ENCODE measurements around the gene SLC35F1. TPM values are rescaled to one million over a fixed set of nuclear protein-coding genes. Genes with fewer than 3 reads are reported as not detected.
A peak's percentile ranks its signal among the peaks of the same experiment; 100 is the strongest.
"Not testable (repeated sequence)": the region's sequence is repeated elsewhere in the genome, so short reads cannot be mapped to it uniquely, and the experiment has no call there.

The SLC35F1 gene
- total RNA-seq, 2 donors from 2014 or later, result 0.50 to 2.3 TPM

DNA sequence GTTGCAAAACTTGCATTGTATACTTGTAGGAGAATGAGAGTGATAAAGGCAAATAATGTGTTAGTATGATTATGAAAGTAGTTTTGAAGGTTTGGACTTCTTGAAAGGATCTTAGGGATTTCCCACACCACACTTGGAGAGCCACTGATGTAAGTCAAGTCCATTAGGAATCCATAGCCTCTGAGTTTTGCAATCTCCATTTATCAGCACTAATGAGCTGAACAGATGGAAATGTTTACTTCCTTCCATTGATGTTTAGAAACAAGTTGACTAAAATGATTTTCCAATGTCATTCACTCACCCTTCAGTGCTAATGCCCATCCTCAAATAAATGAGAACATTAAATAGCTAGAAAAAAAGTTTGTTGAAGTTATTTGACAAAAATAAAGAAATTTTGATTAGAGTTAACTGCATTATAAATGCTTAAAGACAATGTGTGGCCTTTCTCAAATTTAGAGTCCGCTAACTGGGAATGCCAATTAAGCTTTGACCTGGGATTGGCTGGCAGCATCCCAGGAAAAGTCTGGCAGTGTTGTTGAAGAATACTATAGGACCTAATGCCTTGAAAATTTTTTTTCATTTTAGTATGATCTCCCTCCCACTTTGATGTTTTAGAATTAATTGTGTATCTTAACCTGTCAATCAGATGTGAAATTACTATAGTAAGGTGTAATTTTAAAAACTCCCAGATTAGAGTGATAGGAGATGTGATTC is 68.0 kb downstream of the SLC35F1 start:
- H3K9me3 Mint-ChIP-seq, result peaks cover 3 to 11% of the 10 kb centered on the region in 2 donors
- H3K27ac Mint-ChIP-seq, result no peak overlapping the region
- ATAC-seq (replicated peaks in 1 of 2), result no peak
- no peak for DNase-seq
- no peak overlapping the region for H3K4me3 Mint-ChIP-seq
- peaks cover 1 to 3% of the 10 kb centered on the region in 2 donors for H3K36me3 Mint-ChIP-seq (ENCODE audit: insufficient read depth in 2 of 2)
- H3K27me3 Mint-ChIP-seq (ENCODE audit: low read depth), result peaks cover 21% of the 10 kb centered on the region
- H3K4me1 Mint-ChIP-seq (ENCODE audit: low read depth), result no peaks in the 10 kb centered on the region

DNA sequence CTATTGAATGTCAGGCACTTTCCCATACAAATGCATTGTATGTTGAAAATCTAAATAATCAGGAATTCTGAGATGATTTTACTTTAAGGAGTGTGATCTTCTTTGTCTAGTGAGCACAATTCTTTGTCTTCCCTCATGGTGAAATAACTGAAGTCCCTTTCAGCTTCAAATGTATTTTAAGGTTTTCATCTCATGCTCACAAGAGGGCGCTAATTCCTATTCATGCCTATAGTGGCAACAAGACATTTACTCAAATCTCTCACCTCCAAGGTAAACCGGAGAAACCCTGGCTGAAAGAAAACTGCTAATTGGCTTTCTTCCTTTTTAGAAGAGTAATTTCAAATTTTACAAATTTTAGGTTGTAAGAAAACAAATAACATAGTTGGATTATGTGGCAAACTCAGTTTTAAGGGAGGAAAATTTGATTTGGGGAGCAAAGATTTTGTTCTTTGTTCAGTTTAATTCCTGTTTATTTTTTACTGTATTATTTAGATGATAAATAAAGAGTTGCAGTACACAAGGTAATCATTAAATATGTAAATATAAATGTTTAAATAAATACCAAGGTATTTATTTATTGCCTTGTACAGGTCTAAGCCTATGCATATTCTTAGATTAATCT is 69.1 kb downstream of the SLC35F1 start:
- Mint-ChIP-seq H3K36me3 (ENCODE audit: insufficient read depth in 2 of 2) (peaks cover 1 to 3% of the 10 kb centered on the region in 2 donors), H3K4me3 (no peak overlapping the region), H3K4me1 (ENCODE audit: low read depth) (no peaks in the 10 kb centered on the region), H3K9me3 (peaks cover 3 to 7% of the 10 kb centered on the region in 2 donors), H3K27me3 (ENCODE audit: low read depth) (peaks cover 23% of the 10 kb centered on the region), H3K27ac (no peak overlapping the region)
- DNase-seq, result peak; percentile 4 to 25
- ATAC-seq (replicated peaks in 1 of 2), result no peak

DNA sequence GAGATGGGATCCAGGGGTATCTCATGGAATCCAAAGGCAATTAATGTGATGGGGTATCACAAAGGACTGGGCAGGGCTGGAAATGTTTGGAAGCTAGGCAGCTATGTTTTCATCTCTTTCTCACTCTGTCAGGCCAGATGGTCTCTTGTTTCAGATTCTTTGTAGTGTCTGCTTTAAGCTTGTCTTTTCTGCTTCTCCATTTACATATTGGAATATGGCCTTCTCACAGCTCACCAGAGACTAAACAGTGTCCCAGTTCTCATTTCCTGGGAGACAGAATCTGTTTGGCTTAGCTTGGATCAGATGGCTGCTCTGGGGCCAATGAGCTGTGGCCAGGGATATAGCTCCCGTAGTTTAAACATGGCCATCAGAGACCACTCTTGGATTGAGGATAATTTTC is 78.9 kb downstream of the SLC35F1 start:
- no peaks in the 10 kb centered on the region for H3K4me1 Mint-ChIP-seq (ENCODE audit: low read depth)
- DNase-seq, result no peak
- H3K36me3 Mint-ChIP-seq (ENCODE audit: insufficient read depth in 2 of 2), result no peaks in the 10 kb centered on the region
- H3K9me3 Mint-ChIP-seq, result no peaks in the 10 kb centered on the region
- H3K27ac Mint-ChIP-seq, result no peak overlapping the region
- H3K27me3 Mint-ChIP-seq (ENCODE audit: low read depth), result peaks cover 5% of the 10 kb centered on the region
- H3K4me3 Mint-ChIP-seq, result no peak overlapping the region
- no peak for ATAC-seq (replicated peaks in 1 of 2)

DNA sequence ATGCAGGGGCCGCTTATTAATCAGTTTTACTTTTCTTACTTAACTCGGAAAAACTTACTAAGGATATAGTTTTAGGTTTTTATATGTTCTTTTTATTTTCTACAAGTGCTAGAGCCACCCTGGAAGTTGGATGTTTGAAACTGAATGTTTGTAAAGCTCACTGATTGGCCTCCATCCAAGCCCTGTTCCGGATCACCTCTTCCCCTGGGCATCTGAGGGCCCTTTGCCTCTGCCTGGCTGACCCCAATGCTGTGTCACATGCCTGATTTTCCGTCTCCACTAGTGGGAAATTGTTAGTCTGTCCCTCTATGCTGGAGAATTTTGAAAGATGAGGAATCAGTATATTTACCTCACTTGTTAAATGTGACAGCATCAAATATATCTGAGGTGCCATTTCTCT is 79.3 kb downstream of the SLC35F1 start:
- Mint-ChIP-seq H3K27ac (no peak overlapping the region), H3K4me3 (no peak overlapping the region), H3K27me3 (ENCODE audit: low read depth) (peaks cover under 1% of the 10 kb centered on the region), H3K36me3 (ENCODE audit: insufficient read depth in 2 of 2) (no peaks in the 10 kb centered on the region), H3K9me3 (no peaks in the 10 kb centered on the region), H3K4me1 (ENCODE audit: low read depth) (no peaks in the 10 kb centered on the region)
- no peak for DNase-seq
- ATAC-seq (replicated peaks in 1 of 2), result no peak

DNA sequence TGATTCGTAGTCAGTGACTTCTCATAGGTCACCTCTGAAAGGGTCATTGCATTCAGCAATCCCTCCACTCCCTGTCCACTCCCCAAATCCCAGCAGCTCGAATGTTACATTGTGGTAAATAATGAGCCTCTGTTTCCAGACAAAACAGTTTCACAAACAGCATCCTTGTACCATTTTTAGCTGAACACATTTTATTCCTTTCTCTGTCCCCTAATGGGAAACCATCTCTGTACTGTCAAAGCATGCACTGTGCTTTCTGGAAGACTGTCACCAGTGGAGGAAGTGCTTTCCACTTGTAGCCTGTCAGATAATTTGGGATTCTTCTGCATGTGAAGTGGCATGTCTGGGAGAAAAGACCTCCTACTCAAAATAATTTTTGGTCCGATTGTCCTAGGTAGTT is 82.0 kb downstream of the SLC35F1 start:
- DNase-seq, result no peak
- Mint-ChIP-seq H3K36me3 (ENCODE audit: insufficient read depth in 2 of 2) (no peaks in the 10 kb centered on the region), H3K4me3 (no peak overlapping the region), H3K9me3 (no peaks in the 10 kb centered on the region), H3K27ac (no peak overlapping the region), H3K4me1 (ENCODE audit: low read depth) (no peaks in the 10 kb centered on the region), H3K27me3 (ENCODE audit: low read depth) (no peaks in the 10 kb centered on the region)
- no peak for ATAC-seq (replicated peaks in 1 of 2)

DNA sequence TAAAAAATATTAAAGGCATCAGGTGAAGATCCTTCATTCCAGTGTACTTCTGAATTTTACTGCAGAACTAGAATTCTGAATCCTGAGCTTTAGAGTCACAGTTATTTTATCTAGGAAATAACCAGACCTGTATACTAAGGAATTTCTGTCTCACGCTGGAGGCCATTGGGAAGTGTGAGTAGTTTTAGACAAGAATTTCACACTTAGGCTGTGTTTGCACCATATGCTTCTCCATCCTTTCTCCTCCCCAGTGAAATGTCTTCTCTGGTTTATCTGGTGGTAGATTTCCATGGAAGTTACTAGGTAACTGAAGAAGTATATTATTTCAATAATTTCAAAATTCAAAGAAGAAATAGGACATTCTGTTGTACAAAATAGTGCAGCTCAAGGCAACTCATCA is 83.1 kb downstream of the SLC35F1 start:
- H3K27ac Mint-ChIP-seq, result no peak overlapping the region
- no peak for DNase-seq
- no peak for ATAC-seq (replicated peaks in 1 of 2)
- H3K9me3 Mint-ChIP-seq, result no peaks in the 10 kb centered on the region
- no peak overlapping the region for H3K4me3 Mint-ChIP-seq
- H3K36me3 Mint-ChIP-seq (ENCODE audit: insufficient read depth in 2 of 2), result no peaks in the 10 kb centered on the region
- no peaks in the 10 kb centered on the region for H3K27me3 Mint-ChIP-seq (ENCODE audit: low read depth)
- no peaks in the 10 kb centered on the region for H3K4me1 Mint-ChIP-seq (ENCODE audit: low read depth)

DNA sequence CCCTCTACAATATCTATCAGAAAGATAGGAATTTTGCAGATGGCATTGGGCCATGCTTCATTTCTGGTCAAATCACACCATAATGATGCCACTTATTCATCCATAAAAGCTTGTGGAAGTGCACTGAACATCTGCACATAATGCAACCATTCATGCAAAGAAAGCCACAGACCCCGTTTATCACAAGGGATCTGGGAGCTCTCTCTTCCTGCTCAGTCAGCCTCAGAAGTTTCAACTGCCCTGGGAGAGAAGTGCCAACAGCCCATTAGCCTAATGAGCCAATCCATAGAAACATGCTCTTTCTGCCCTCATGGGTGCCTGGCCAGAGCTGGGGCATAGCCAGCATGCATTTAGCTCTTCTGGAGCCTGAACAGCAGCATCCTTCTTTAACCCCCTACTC is 85.8 kb downstream of the SLC35F1 start:
- no peak overlapping the region for H3K27ac Mint-ChIP-seq

DNA sequence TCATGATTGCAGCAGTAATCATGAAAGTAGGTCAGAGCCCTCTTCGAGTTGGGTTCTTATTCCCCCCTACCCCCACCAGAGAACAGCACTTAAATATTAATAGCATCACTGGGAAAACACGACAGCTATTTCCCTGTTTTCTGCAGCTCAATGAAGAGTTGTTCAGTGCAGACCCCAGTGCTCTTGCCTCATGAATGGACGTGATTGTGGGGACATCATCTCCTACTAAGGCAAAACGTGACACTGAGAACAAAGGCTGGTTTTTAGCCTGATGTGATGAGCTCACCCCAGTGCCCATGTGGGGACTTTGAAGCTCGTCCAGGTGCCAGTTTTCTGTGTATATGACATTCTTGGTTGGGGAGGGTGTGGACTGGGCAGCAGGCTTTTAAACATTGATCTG is 105.9 kb downstream of the SLC35F1 start:
- Mint-ChIP-seq H3K4me1 (ENCODE audit: low read depth) (no peaks in the 10 kb centered on the region), H3K9me3 (peaks cover 4 to 6% of the 10 kb centered on the region in 2 donors), H3K36me3 (ENCODE audit: insufficient read depth in 2 of 2) (peaks cover 0 to 2% of the 10 kb centered on the region in 2 donors), H3K27me3 (ENCODE audit: low read depth) (no peaks in the 10 kb centered on the region), H3K27ac (no peak overlapping the region), H3K4me3 (no peak overlapping the region)
- DNase-seq (no peak), ATAC-seq (replicated peaks in 1 of 2) (no peak)

More for the DNA sequence above, 85.8 kb downstream of the SLC35F1 start:
- Mint-ChIP-seq H3K9me3 (no peaks in the 10 kb centered on the region), H3K36me3 (ENCODE audit: insufficient read depth in 2 of 2) (no peaks in the 10 kb centered on the region), H3K4me3 (no peak overlapping the region), H3K4me1 (ENCODE audit: low read depth) (no peaks in the 10 kb centered on the region), H3K27me3 (ENCODE audit: low read depth) (no peaks in the 10 kb centered on the region)
- ATAC-seq (replicated peaks in 1 of 2) (no peak), DNase-seq (no peak)

DNA sequence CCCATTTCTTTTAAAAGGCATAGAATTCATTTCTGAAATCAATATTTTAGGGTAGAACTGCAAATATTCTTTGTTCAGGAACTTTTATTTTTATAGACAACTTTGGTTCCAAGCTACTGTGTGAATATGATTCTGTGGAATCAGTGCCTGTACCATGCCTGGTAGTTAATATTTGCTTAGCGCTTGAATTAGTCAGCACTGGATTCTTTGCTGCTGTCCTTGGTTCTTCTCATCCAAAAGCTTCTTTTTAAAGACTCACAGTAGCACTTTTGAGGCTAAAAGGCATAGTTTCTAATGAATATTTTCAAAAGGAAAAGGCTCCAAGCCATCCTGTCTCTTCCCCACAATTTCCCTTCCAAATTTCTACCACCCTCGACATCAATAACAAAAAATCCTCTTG is 109.5 kb downstream of the SLC35F1 start:
- Mint-ChIP-seq H3K27ac (no peak overlapping the region), H3K4me3 (no peak overlapping the region), H3K36me3 (ENCODE audit: insufficient read depth in 2 of 2) (no peaks in the 10 kb centered on the region), H3K27me3 (ENCODE audit: low read depth) (no peaks in the 10 kb centered on the region), H3K9me3 (no peaks in the 10 kb centered on the region), H3K4me1 (ENCODE audit: low read depth) (no peaks in the 10 kb centered on the region)
- DNase-seq (no peak), ATAC-seq (replicated peaks in 1 of 2) (no peak)

DNA sequence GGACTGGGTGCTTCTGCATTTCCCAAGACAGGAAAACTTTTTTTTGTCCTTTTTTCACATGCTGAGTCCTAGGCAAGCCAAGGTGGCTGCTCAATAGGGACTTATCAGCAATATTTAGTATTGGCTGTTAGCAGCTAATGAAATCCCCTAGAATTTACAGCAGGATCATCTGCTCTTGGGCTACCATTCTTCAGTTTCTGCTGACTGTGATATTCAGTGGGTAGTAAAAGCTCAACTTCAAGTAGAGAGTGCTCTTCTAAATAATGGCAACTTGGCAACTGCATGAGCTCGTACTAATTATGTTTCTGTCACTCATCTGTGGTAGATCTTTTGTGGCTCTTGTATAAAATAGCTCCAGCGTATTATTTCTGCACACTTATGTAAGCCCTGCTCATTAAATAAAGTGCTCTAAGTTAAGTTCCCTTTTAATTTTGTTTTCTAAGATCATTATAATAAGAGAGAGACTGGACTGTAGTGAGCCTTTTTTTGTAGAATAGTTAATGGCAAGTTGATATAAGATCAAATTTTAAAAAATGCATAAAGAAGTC is 110.3 kb downstream of the SLC35F1 start:
- H3K36me3 Mint-ChIP-seq (ENCODE audit: insufficient read depth in 2 of 2), result no peaks in the 10 kb centered on the region

DNA sequence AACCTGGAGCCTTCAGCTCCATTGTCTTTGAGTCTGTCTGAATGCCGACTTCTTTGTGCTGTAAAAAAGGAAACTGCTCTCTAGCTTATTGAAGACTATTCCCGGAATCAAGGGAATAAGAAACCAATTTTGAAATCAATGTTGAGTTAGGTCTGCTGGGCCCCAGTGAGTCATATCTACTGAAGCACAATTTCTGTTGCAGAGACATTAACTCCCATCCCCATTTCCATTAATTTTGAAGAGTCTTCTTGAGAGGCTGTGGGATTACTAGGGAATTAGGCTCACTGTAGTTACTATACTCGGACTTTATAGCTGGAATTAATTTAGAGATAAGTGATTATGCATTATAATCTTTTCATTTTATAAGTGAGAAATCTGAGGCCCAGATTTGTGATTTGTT is 116.7 kb downstream of the SLC35F1 start:
- no peak overlapping the region for H3K4me3 Mint-ChIP-seq
- H3K9me3 Mint-ChIP-seq, result peaks cover 0 to 4% of the 10 kb centered on the region in 2 donors
- DNase-seq (no peak), ATAC-seq (replicated peaks in 1 of 2) (no peak)
- H3K4me1 Mint-ChIP-seq (ENCODE audit: low read depth), result no peaks in the 10 kb centered on the region
- H3K36me3 Mint-ChIP-seq (ENCODE audit: insufficient read depth in 2 of 2), result no peaks in the 10 kb centered on the region
- H3K27ac Mint-ChIP-seq, result no peak overlapping the region
- H3K27me3 Mint-ChIP-seq (ENCODE audit: low read depth), result no peaks in the 10 kb centered on the region

More for the DNA sequence above, 110.3 kb downstream of the SLC35F1 start:
- no peak for ATAC-seq (replicated peaks in 1 of 2)
- no peak overlapping the region for H3K27ac Mint-ChIP-seq
- no peak overlapping the region for H3K4me3 Mint-ChIP-seq
- peaks cover 0 to 3% of the 10 kb centered on the region in 2 donors for H3K9me3 Mint-ChIP-seq
- H3K4me1 Mint-ChIP-seq (ENCODE audit: low read depth), result no peaks in the 10 kb centered on the region
- no peaks in the 10 kb centered on the region for H3K27me3 Mint-ChIP-seq (ENCODE audit: low read depth)
- DNase-seq, result no peak

DNA sequence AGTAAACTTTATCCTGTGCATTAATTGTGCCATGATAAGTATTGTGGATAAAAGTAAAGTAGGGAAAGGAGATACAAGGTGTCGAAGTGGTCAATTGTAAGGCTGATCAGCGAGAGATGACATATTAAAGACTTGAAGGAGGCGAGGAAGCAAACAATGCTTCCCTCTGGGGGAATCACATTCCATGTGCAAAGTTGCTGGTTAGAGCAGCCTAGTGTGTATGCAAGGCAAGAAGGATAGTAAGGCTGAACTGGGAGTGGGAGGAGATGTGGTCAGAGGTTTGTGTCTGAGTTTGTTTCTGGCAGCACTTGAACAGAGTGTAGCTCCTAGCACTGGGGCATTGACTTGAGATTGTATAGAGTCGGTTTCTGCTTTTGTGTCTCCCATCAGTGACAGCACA is 122.9 kb downstream of the SLC35F1 start:
- DNase-seq (no peak), ATAC-seq (replicated peaks in 1 of 2) (no peak)
- Mint-ChIP-seq H3K27ac (no peak overlapping the region), H3K9me3 (no peaks in the 10 kb centered on the region), H3K36me3 (ENCODE audit: insufficient read depth in 2 of 2) (no peaks in the 10 kb centered on the region), H3K4me1 (ENCODE audit: low read depth) (no peaks in the 10 kb centered on the region), H3K27me3 (ENCODE audit: low read depth) (no peaks in the 10 kb centered on the region), H3K4me3 (no peak overlapping the region)

DNA sequence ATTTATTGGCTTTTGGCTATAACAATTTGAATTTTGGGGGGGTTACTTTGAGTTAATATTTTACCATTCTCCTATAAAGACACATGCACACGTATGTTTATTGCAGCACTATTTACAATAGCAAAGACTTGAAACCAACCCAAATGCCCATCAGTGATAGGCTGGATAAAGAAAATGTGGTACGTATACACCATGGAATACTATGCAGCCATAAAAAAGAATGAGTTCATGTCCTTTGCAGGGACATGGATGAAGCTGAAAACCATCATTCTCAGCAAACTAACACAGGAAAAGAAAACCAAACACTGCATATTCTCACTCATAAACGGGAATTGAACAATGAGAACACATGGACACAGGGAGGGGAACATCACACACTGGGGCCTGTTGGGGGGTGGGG is 130.4 kb downstream of the SLC35F1 start:
- ATAC-seq (replicated peaks in 1 of 2); DNase-seq; H3K27me3 Mint-ChIP-seq (ENCODE audit: low read depth); H3K4me1 Mint-ChIP-seq (ENCODE audit: low read depth); H3K27ac Mint-ChIP-seq; H3K4me3 Mint-ChIP-seq; H3K36me3 Mint-ChIP-seq (ENCODE audit: insufficient read depth in 2 of 2); H3K9me3 Mint-ChIP-seq: not testable (repeated sequence)
